NOMO-1 (cell line): Measurements from ENCODE around the gene ZNF785.
A peak's percentile ranks its signal among the peaks of the same experiment; 100 is the strongest.
"Not testable (repeated sequence)": the region's sequence is repeated elsewhere in the genome, so short reads cannot be mapped to it uniquely, and the experiment has no call there.

Experiments
- DNase-seq, 2 experiments: peaks; one replicate each; lab custom pipeline; 2025; ENCODE audit not compliant: unreplicated experiment in 2 of 2; lab: John Stamatoyannopoulos, UW

Gene ZNF785

GRCh38 chr16:30603945-30604315, 18.4 kb upstream of the ZNF785 start:
- no peak for DNase-seq

GRCh38 chr16:30602616-30603277, 17.2 kb upstream of the ZNF785 start:
- peak; percentile 14 to 28 for DNase-seq

GRCh38 chr16:30601966-30602365, 16.5 kb upstream of the ZNF785 start:
- peak; percentile 28 to 33 for DNase-seq

GRCh38 chr16:30600929-30601328, 15.4 kb upstream of the ZNF785 start:
- DNase-seq = no peak

DNA sequence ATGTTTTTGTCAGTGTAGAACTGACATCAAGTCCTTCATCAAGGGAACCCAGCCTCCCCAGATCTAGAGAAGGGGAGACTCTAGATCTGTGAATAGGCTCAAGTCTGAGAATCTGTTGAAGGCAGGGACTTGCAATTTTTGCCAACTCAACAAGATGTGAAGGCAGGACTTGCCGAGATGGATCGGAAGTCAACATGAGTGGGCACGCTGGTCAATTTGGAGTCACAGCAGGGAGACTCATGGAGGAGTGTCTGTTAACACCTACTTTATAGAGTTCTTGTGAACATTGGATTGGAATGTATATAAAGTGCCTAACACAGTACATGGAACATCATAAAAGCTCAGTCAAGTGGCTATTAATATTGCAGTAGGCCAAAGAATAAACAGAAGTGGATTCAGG, 14.7 kb upstream of the ZNF785 start:
- no peak for DNase-seq

DNA sequence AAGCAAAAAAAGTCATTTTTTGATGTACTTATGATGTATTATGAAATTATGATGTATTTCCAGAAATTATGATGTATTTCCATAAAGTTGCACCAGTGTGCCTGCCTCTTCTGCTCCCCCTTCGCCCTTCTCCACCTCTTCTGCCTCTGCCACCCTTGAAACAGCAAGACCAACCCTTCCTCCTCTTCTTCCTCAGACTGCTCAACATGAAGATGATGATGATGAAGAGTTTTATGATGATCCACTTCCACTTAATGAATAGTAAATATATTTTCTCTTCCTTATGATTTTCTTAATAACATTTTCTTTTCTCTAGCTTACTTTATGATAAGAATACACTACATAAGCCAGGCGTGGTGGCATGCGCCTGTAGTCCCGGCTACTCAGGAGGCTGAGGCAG, 7.4 kb upstream of the ZNF785 start:
- no peak for DNase-seq

DNA sequence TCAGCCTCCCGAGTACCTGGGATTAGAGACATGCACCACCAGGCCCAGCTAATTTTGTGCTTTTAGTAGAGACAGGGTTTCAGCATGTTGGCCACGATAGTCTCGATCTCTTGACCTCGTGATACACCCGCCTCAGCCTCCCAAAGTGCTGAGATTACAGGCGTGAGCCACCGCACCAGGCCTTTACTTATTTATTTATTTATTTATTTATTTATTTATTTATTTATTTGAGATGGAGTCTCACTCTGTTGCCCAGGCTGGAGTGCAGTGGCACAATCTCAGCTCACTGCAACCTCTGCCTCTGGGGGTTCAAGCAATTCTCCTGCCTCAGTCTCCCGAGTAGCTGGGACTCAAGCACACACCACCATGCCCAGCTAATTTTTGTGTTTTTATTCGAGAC, 5.4 kb upstream of the ZNF785 start:
- DNase-seq = not testable (repeated sequence)

DNA sequence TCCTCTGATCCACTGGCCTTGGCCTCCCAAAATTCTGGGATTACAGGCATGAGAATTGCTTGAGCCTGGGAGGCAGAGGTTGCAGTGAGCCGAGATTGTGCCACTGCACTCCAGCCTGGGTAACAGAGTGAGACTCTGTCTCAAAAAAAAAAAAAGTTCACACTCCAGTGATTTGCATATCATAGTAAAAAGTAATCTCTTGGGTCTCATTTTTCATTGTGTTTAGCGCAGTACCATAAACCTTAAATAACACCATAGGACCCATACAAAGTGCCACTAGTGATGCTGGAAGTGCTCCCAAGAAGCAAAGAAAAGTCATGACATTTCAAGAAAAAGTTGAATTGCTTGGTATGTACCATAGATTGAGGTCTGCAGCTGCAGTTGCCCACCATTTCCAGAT, 4.1 kb upstream of the ZNF785 start:
- DNase-seq = not testable (repeated sequence)

- no peak for DNase-seq
Observed at GRCh38 chr16:30588651-30589050, 3.2 kb upstream of the ZNF785 start.

DNA sequence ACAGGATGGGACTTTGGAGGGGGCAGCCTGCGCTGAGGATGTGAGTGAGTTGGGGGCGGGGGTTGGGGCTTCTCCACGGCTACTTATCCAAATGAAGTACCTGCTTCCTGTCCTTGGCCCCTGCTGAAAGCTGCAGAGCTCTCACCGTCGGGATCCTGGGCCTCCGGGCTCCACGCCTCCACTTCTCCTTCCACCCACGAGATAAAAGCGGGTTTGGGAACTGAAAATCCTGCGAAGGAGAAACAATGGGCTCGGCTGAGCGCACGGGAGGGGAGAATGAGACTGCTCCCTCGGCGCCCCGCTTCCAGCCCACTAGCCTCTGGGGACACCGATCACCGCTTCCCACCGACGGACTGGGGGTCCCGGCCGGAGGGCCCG, 486 bp downstream of the ZNF785 start:
- DNase-seq = peak in 1 of 2 experiments; percentile 27

- DNase-seq = no peak
Observed at GRCh38 chr16:30582611-30583340, 2.7 kb downstream of the ZNF785 start.

- no peak for DNase-seq
Observed at GRCh38 chr16:30581457-30581856, 4.0 kb downstream of the ZNF785 start.

GRCh38 chr16:30574678-30575077, 10.8 kb downstream of the ZNF785 start:
- no peak for DNase-seq

- DNase-seq = peak; percentile 97 to 99
Observed at GRCh38 chr16:30571445-30572322, 13.8 kb downstream of the ZNF785 start, which contains the start of gene ZNF688. Gene ZNF688, minus strand, starts transcription at chr16:30571714. Its CDS starts 85 bp downstream, at chr16:30571629.

- DNase-seq = no peak
Observed at GRCh38 chr16:30570636-30571444, 14.7 kb downstream of the ZNF785 start.

DNA sequence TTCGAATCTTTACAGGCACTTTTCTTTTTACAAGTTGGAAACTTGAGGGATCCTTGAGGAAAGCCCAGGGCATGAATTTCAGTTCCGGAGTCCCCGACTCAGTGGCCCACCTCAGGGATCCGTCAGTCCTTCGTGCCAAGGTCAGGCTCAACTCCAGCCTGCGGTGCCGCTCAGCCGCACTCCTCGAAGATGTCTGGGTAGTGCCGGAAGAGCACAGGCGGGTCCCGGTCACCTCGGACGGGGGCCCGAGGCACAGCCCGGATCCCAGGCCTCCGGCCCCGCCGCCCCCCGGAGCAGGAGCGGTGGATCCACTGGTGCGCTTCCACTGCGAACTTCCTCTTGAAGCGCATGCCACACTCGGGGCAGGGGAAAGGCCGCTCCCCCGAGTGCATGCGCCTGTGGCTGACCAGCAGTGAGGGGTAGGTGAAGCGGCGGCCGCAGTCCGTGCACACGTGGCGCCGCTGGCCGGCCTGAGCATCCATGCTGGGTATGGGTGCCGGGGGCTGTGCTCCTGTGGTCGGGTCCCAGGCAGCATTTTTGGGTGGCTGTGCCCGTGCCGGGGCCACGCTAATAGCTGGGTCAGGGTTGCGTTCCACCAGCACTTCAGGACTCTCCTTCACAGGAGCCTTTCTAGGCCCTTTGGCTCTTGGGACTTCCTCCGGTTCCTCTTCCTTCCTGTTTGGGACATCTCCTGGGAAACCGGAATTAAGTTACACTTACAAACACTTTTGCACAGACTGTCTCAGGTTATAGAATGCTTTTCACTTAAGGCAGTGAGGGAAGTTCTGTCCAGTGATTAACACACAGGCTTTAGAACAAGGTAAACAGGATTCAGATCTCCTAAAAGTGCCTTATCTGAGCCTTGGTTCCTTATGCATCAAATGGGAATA, 15.5 kb downstream of the ZNF785 start:
- no peak for DNase-seq

DNA sequence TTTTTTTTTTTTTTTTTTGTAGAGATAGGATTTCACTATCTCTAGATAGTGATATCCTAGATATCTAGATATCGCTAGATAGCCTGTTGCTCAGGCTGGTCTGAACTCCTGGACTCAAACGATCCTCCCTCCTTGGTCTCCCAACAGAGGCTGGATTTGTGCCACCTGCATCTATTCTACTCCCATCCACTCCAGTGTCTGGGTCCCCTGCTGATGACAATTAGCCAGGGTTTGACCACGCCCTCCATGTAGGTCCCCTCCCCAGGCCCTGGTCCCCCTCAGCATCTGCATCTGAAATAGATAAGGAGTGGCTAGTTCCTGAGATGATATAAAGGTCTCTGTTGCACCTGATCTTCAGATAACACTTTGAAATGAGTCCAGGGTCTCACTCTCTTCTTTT, 16.2 kb downstream of the ZNF785 start:
- no peak for DNase-seq

GRCh38 chr16:30567991-30568638, 17.4 kb downstream of the ZNF785 start:
- peak; percentile 65 to 96 for DNase-seq
